Subcutaneous abdominal adipose tissue (tissue), 5 donors: ENCODE results near the gene USP9X.
A peak's percentile ranks its signal among the peaks of the same experiment; 100 is the strongest.

ENCODE experiments used
- H3K27ac ChIP-seq: one replicate; pipeline ENCODE4 v1.7.0; 2013; ENCODE audit warnings: low read depth, mild to moderate bottlenecking, inconsistent platforms, low read length, moderate library complexity
- H3K27me3 ChIP-seq, 5 donors: one replicate each; pipeline ENCODE4 v1.7.0; 2013; ENCODE audit warnings: low read length in 5 of 5, inconsistent platforms in 1 of 5; ENCODE audit not compliant: control insufficient read depth in 5 of 5, insufficient read depth in 4 of 5
- H3K36me3 ChIP-seq, 5 donors: one replicate each; pipeline ENCODE4 v1.7.0; 2013; ENCODE audit warnings: low read length in 5 of 5; ENCODE audit not compliant: control insufficient read depth in 5 of 5, insufficient read depth in 5 of 5
- H3K4me1 ChIP-seq, 5 donors: one replicate each; pipeline ENCODE4 v1.7.0; 2013; ENCODE audit warnings: low read length in 5 of 5, mild to moderate bottlenecking in 3 of 5, moderate library complexity in 1 of 5; ENCODE audit not compliant: control insufficient read depth in 5 of 5, insufficient read depth in 5 of 5
- H3K4me3 ChIP-seq, 5 donors: one replicate each; pipeline ENCODE4 v1.7.0; 2013; ENCODE audit warnings: low read length in 5 of 5, low read depth in 1 of 5
- H3K9ac ChIP-seq, 5 donors: one replicate each; pipeline ENCODE4 v1.7.0; 2013; ENCODE audit warnings: low read length in 5 of 5, mild to moderate bottlenecking in 4 of 5, moderate library complexity in 3 of 5
- H3K9me3 ChIP-seq, 5 donors: one replicate each; pipeline ENCODE4 v1.7.0; 2013; ENCODE audit warnings: low read length in 5 of 5; ENCODE audit not compliant: control insufficient read depth in 5 of 5
- donor health status: healthy.
- donor health status: healthy.
- donor health status: healthy.
- donor health status: healthy.
- donor health status: healthy.

Gene USP9X

GRCh38 chrX:41250867-41251266 is 165.6 kb downstream of the USP9X start:
- Histone ChIP-seq H3K4me3 (no peak overlapping the region), H3K9ac (no peak overlapping the region), H3K27me3 (peaks cover 5 to 12% (median 9%) of the 10 kb centered on the region in 5 donors), H3K4me1 (peaks cover 0 to 9% (median 8%) of the 10 kb centered on the region in 5 donors), H3K36me3 (no peaks in the 10 kb centered on the region), H3K27ac (no peak overlapping the region), H3K9me3 (no peaks in the 10 kb centered on the region)

DNA sequence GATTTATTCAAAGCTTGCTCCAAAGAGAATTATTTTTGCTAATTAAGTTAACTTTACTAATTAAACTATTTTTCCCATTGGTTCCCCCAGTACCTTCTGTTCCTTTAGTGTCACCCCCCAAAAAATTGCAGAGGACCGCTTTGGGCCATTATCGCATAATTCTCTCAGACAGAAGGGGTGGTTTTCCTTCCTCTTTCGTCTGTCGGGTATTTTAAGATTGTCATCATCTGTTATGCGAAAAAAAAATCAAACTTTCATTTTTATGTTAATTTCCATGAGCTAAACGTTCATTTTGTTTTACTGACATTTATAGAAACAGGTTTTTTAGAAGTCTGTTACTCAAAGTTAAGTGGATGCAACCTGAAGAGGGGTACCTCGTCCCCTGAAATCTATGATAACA is 172.6 kb downstream of the USP9X start:
- no peak overlapping the region for H3K27ac ChIP-seq
- H3K4me3 ChIP-seq, result no peak overlapping the region
- H3K9me3 ChIP-seq, result no peaks in the 10 kb centered on the region
- no peaks in the 10 kb centered on the region for H3K36me3 ChIP-seq
- H3K9ac ChIP-seq, result no peak overlapping the region
- H3K27me3 ChIP-seq, result peaks cover 5 to 10% (median 6%) of the 10 kb centered on the region in 5 donors
- peaks cover 0 to 9% (median 8%) of the 10 kb centered on the region in 5 donors for H3K4me1 ChIP-seq

- Histone ChIP-seq H3K36me3 (no peaks in the 10 kb centered on the region), H3K27me3 (peaks cover 2 to 6% (median 2%) of the 10 kb centered on the region in 5 donors), H3K27ac (no peak overlapping the region), H3K4me3 (no peak overlapping the region), H3K9ac (no peak overlapping the region), H3K4me1 (peaks cover 0 to 7% (median 6%) of the 10 kb centered on the region in 5 donors), H3K9me3 (no peaks in the 10 kb centered on the region)
These were observed 173.0 kb downstream of the USP9X start for GRCh38 chrX:41258226-41258625.

DNA sequence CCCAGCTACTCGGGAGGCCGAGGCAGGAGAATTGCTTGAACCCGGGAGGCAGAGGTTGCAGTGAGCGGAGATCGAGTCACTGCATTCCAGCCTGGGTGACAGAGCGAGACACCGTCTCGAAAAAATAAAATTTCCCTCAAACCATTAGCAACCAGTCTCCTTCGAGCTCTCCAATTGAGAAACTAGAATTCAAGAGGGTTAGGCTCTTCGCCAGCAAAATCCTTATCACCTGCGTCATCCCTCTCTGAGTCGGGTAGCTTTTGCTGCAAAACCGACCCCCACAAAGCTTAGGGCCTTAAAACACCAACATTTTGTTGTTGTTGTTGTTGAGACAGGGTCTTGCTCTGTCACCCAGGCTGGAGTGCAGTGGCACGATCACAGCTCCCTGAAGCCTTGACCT is 173.6 kb downstream of the USP9X start:
- Histone ChIP-seq H3K9me3 (no peaks in the 10 kb centered on the region), H3K4me1 (peaks cover 0 to 1% (median under 1%) of the 10 kb centered on the region in 5 donors), H3K36me3 (no peaks in the 10 kb centered on the region), H3K9ac (no peak overlapping the region), H3K27me3 (peaks cover 0 to 3% (median 0%) of the 10 kb centered on the region in 5 donors), H3K27ac (no peak overlapping the region), H3K4me3 (no peak overlapping the region)

GRCh38 chrX:41259516-41259915 is 174.3 kb downstream of the USP9X start:
- Histone ChIP-seq H3K9ac (no peak overlapping the region), H3K9me3 (no peaks in the 10 kb centered on the region), H3K36me3 (no peaks in the 10 kb centered on the region)

DNA sequence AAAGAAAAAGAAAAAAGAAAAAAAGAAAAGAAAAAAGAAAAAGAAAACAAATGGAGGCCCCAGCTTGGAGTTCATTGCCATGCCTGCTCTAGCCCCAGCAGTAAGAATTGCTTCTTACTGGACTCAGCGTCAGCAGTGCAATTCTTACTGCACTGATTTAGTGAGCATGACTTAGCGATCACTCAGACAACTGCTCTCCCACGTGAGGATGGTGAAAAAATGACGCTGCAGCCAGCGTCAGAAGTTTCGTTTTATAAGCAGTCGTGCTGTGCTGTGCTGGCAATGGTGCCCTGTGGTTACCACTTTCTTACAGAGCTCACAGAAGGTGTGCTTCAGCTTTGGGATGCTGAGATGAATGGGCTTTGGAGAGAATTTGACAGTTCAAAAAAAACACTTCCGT is 180.4 kb downstream of the USP9X start:
- Histone ChIP-seq H3K4me1 (no peaks in the 10 kb centered on the region), H3K9me3 (no peaks in the 10 kb centered on the region), H3K36me3 (no peaks in the 10 kb centered on the region), H3K27ac (no peak overlapping the region), H3K9ac (no peak overlapping the region), H3K4me3 (peak overlapping the region; percentile 5 to 39 (median 20)), H3K27me3 (peaks cover 0 to 9% (median 3%) of the 10 kb centered on the region in 5 donors)

More at GRCh38 chrX:41259516-41259915, 174.3 kb downstream of the USP9X start:
- H3K27ac ChIP-seq, result no peak overlapping the region
- no peaks in the 10 kb centered on the region for H3K4me1 ChIP-seq
- peaks cover 0 to 3% (median 0%) of the 10 kb centered on the region in 5 donors for H3K27me3 ChIP-seq
- H3K4me3 ChIP-seq, result no peak overlapping the region

DNA sequence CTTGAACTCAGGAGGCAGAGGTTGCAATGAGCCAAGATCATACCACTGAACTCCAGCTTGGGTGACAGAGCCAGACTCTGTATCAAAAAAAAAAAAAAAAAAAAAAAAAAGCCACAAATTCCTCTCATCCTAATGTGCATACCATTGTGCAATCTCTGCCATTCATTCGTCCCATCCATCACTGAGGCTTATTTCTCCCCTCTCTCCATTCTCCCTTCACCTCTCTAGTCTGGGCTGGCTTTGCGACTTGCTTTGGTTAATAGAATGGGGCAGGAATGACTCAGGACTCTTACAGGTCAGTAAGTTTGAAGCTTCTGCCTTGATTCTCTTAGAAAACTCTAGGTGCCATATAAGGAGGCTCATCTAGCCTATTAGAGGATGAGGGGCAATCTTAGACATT is 188.4 kb downstream of the USP9X start:
- H3K36me3 ChIP-seq, result no peaks in the 10 kb centered on the region
- peaks cover 0 to 12% (median 5%) of the 10 kb centered on the region in 5 donors for H3K27me3 ChIP-seq

GRCh38 chrX:41275661-41276609 is 190.7 kb downstream of the USP9X start:
- Histone ChIP-seq H3K9me3 (no peaks in the 10 kb centered on the region), H3K27ac (no peak overlapping the region), H3K4me1 (peaks cover 0 to 17% (median 16%) of the 10 kb centered on the region in 5 donors), H3K9ac (peak overlapping the region in 1 of 5 donors; percentile 2), H3K27me3 (peaks cover 0 to 13% (median 5%) of the 10 kb centered on the region in 5 donors), H3K36me3 (no peaks in the 10 kb centered on the region), H3K4me3 (peak overlapping the region; percentile 53 to 69 (median 63))

More for the DNA sequence above, 188.4 kb downstream of the USP9X start:
- no peaks in the 10 kb centered on the region for H3K9me3 ChIP-seq
- no peak overlapping the region for H3K27ac ChIP-seq
- no peak overlapping the region for H3K9ac ChIP-seq
- H3K4me1 ChIP-seq, result peaks cover 0 to 17% (median 16%) of the 10 kb centered on the region in 5 donors
- H3K4me3 ChIP-seq, result no peak overlapping the region

- H3K36me3 ChIP-seq, result no peaks in the 10 kb centered on the region
- peak overlapping the region; percentile 53 to 69 (median 63) for H3K4me3 ChIP-seq
- peaks cover 0 to 9% (median 5%) of the 10 kb centered on the region in 5 donors for H3K27me3 ChIP-seq
- peak overlapping the region in 1 of 5 donors; percentile 62 for H3K9ac ChIP-seq
- H3K9me3 ChIP-seq, result no peaks in the 10 kb centered on the region
- H3K4me1 ChIP-seq, result peaks cover 0 to 17% (median 16%) of the 10 kb centered on the region in 5 donors
- H3K27ac ChIP-seq, result no peak overlapping the region
These were observed 191.6 kb downstream of the USP9X start for GRCh38 chrX:41276661-41277506.
